ENCODE data around the gene TFIP11.

TFIP11 gene

DNA sequence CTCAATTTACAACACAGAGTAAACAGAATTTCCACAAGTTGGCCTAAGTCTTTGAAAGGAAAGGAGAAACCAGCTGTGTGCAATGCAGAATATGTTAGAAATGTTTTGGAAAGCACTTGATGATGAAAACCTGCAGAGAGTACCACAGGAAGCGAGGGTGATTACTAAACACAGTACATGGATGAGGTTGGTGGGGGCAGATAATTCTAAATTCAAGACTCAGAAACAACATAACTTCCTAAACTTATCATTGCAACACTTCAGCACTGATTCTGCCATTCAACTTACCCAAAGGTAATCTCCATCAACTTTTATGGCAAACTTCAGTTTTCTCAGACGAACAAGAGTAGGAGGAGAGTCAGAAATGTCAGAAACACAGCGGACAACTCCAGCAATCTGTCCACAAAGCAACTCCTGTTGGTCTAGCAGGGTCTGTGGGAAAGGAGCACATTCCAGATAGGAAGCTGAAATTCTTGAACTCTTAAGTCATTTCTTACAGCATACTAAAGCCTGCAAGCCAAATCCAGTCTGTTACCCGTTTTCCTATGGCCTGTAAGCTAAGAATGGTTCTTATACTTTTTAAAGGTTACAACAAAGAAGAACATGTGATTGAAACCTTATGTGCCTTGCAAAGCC lies 35.5 kb downstream of the TFIP11 start:
- DNase-seq, result no peak

GRCh38 chr22:26474682-26475081 lies 37.6 kb downstream of the TFIP11 start:
- DNase-seq, result no peak

GRCh38 chr22:26471522-26471921 lies 40.8 kb downstream of the TFIP11 start:
- no peak for DNase-seq

GRCh38 chr22:26470807-26471206 lies 41.5 kb downstream of the TFIP11 start:
- DNase-seq, result no peak

GRCh38 chr22:26466196-26466595 lies 46.1 kb downstream of the TFIP11 start:
- peak; percentile 96 for DNase-seq

GRCh38 chr22:26464312-26464711 lies 48.0 kb downstream of the TFIP11 start:
- no peak for DNase-seq

DNA sequence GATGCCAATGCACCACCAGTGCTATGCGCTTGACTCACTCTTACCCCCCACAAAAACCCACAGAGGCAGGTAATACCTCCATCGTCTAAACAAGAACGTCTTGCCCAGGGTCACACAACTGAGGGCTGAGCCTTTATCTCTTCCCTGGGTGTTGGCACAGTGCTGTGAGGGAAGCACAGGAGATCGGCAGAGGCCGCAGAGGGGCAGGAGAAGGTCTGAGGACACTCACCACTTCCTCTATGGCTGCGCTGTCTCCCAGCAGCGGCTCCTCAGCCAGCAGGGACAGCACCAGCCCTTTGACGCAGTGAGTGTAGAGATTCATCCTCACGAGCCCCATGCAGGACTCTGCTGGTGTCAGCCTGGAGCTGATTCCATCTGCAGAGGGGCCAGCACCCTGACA lies 48.6 kb downstream of the TFIP11 start:
- no peak for DNase-seq

GRCh38 chr22:26463101-26463661 lies 49.1 kb downstream of the TFIP11 start:
- DNase-seq, result no peak

DNA sequence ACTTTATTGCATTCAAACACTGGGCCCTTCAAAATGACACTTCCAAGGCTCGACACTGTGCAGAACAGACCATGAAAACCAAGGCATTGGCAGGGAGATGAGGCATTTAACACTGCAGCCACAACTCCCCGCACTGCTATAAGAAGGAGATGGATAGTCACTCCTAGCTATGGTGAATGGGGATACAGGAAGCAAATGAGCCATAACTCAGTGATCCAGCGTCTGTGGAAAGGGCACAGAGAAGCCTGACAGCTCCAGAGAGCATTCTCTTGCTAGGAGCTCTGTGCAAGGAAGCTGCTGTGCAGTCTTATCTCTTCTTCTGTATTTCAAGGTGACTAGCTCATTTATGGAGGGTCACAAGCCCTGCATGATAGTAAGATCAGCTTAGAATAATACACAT lies 49.6 kb downstream of the TFIP11 start:
- no peak for DNase-seq

- no peak for DNase-seq
Observed at GRCh38 chr22:26462051-26462450, 50.2 kb downstream of the TFIP11 start.

DNA sequence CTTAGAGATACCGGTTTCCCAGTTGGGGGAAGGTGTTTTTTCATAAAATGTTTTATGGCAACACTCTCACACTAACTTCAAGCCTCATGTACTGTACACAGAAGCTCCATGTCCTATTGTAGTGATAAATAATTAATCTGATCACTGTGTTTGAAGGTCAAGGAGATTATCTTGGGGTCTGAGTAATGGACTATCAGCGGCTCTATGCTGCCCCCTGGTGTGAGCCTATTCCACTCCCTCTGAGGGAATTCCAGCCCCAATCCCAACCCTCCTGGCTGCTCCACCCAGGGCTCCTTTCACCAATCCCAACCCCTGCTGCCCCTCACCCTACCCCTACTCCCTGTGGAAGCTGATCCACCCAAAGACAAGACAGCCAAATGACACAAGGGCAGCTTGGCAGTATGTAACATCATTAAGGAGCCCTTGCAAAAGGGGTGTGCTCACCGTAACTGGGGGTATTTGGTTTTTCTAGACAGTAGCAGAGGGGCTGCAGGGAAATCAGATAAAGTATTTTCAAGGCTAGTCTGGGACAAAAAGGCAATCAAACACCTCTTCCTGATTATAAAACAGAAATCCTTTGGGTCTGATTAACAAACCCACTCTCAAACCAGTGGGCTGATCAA lies 51.0 kb downstream of the TFIP11 start:
- peak; percentile 35 for DNase-seq

DNA sequence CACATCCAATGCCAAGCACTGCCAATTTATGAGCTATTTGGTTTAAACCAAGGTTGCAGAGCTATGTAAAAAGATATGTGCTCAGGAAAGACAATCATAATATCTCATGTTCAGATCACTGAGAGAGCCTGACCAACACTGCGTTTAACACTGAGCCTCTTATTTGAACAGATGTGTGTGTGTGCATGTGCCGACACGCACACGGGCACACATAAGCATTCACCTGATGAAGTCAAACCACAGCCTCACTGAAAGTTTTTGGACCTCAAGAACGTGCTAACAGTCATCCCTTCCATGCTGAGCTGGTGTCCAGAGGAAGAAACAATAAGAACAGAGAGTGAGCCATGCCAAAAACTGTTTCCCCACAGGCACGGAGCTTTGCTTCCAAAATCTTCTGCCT lies 52.1 kb downstream of the TFIP11 start:
- DNase-seq, result no peak

DNA sequence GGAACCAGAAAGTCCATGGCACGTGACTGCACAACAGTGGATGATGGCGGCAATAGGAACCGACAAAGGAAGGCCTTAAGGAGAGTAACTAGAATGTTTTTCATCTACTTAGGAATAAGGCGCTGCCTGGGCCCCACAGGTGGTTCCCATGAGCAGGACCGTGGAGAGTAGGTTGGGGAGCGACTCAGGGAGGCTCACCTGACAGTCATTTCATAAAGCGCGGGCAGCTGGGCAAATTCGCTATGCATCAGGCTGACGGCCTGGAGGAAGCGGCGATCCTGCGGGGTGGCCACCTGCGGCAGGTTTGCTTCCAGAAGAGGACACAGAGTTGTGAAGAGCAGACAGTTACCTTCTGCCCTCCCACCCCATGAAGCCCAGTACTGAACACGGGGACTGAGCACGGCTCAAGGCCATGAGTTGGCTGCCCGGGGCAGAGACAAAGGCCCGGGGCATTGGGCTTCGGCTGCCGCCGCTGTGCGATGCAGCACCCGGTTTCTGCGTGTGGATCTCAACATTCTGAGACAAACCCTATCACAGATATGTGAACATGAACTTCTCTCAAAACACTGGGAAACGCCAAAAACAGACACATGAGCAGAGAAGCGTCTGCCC lies 54.5 kb downstream of the TFIP11 start:
- no peak for DNase-seq

DNA sequence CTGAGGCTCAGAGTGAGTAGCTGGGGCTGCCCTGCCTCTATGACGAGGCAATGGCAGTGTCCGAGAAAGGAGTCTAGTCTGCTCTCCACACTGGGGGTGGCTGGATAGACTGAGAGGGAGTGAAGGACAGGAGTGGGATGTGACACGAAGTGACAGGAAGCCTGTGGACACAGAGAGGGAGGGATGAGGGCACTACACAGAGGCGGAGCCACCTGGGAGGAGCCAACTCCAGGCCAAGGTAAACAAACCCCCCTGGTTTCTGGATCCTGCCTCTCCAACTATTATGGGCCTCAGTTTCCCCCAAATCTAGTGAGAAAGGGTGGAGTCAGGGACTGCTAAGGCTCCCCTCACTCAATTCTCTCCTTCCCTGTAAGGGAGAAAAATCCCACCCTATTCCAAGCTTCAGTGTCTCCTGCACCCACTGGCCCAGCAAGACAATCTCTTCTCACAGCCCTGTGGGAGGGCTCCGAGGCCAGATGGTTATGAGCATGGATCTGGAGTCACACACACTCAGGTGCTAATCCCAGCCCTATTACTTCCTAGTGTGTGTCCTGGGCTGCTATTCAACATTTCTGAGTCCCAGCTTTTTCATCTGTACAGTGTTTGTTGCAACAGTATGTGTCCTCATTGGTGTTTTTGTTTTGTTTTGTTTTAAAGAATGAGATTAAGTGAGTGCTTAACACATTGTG lies 58.3 kb downstream of the TFIP11 start:
- DNase-seq, result peak; percentile 25

GRCh38 chr22:26453216-26453615 lies 59.1 kb downstream of the TFIP11 start:
- no peak for DNase-seq

GRCh38 chr22:26452236-26453016 lies 59.8 kb downstream of the TFIP11 start:
- no peak for DNase-seq

DNA sequence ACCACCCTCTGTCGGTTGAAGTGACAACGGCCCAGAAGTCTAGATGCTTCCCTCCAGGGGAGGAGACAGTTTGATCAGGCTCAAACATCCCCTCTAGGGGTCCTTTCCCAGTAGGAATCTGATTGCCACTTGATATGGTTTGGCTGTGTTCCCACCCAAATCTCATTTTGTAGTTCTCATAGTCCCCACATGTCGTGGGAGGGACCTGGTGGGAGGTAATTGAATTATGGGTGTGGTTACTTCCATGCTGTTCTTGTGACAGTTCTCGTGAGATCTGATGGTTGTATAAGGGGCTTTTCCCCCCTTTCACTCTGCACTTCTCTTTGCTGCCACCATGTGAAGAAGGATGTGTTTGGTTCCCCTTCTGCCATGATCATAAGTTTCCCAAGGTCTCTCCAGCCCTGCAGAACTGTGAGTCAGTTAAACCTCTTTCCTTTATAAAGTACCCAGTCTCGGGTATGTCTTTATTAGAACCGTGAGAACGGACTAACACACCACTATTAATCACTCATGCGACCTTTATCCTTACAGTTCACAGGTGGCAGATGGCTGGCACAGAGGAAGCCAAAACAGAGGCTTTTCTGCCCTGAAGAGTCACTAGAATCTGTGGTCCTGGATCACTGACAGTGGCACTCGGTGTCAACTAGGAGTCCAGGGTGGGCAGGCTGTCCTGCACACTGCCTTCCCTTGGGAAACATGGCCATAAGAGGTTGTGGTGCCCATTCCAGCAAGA lies 61.7 kb downstream of the TFIP11 start:
- DNase-seq, result peak; percentile 84

GRCh38 chr22:26448941-26449340 lies 63.3 kb downstream of the TFIP11 start:
- DNase-seq, result no peak

DNA sequence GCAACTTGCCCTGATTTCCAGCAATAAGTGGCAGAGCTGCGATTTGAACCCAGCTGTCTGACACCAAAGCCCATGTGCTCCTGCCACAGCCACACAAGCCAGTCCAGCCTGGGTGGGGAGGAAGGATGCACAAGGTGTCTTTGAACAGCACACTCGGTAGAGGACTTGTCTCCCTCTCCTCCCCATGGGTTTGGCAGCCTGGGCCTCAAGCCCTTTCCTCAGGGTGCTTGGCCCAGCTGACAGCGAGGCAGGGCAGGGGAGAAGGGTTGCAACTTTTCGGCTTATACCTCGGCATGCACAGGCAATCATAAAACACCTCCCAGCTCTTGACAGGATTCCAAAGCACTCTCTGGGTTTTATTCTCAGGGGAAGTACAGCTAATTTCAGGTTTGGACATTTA lies 63.9 kb downstream of the TFIP11 start:
- DNase-seq, result no peak

- peak; percentile 95 for DNase-seq
Observed at GRCh38 chr22:26447584-26448329, 64.5 kb downstream of the TFIP11 start.

GRCh38 chr22:26446808-26447515 lies 65.3 kb downstream of the TFIP11 start:
- no peak for DNase-seq
